Measurements from ENCODE around the gene TBC1D10A. TPM values are rescaled to one million over a fixed set of nuclear protein-coding genes. Genes with fewer than 3 reads are reported as not detected.

Gene TBC1D10A
- total RNA-seq = 10 to 100 TPM; 45.5 to 47.6 TPM

GRCh38 chr22:30326706-30327362 is at the start of gene TBC1D10A:
Gene TBC1D10A, minus strand, starts transcription at chr22:30326941. Its CDS starts 60 bp downstream, at chr22:30326881.
- ChIA-PET CTCF (interaction anchor here (0.7 to 1.3 kb wide), 7 partner anchors 10 to 64 kb away, joined by 3 to 9 read pairs (median 4); partner anchors contain the start of gene CASTOR1), POLR2A (interaction anchor here (0.6 to 1.2 kb wide), 3 partner anchors 21 to 59 kb away, joined by 3 read pairs; no protein-coding TSS in a partner anchor)
- Mint-ChIP-seq H3K27me3 (no peaks in the 10 kb centered on the region), H3K4me3 (peak within 1 kb of the TSS; percentile 90), H3K36me3 (ENCODE audit: low read depth) (peaks cover 49% of the 10 kb centered on the region), H3K27ac (peak within 1 kb of the TSS; percentile 90), H3K4me1 (peaks cover 45% of the 10 kb centered on the region), H3K9me3 (peaks cover 9% of the 10 kb centered on the region)
- peak; percentile 95 for DNase-seq

GRCh38 chr22:30375312-30375849 is 48.6 kb upstream of the TBC1D10A start:
- no peaks in the 10 kb centered on the region for H3K27me3 Mint-ChIP-seq
- no peaks in the 10 kb centered on the region for H3K9me3 Mint-ChIP-seq
- H3K4me3 Mint-ChIP-seq = no peak overlapping the region
- CTCF ChIA-PET = interaction anchor here (1.0 to 2.5 kb wide), 3 partner anchors 9 to 87 kb away, joined by 3 to 8 read pairs (median 4); no protein-coding TSS in a partner anchor
- no peak for DNase-seq
- H3K36me3 Mint-ChIP-seq (ENCODE audit: low read depth) = no peaks in the 10 kb centered on the region
- H3K4me1 Mint-ChIP-seq = no peaks in the 10 kb centered on the region
- no peak overlapping the region for H3K27ac Mint-ChIP-seq
- POLR2A ChIA-PET = no interaction called here

GRCh38 chr22:30373331-30374325 is 46.9 kb upstream of the TBC1D10A start:
- no peak overlapping the region for H3K27ac Mint-ChIP-seq
- no peak for DNase-seq
- H3K4me1 Mint-ChIP-seq = no peaks in the 10 kb centered on the region
- no peaks in the 10 kb centered on the region for H3K27me3 Mint-ChIP-seq
- ChIA-PET CTCF (interaction anchor here (1.2 to 2.5 kb wide), 3 partner anchors 14 to 86 kb away, joined by 3 to 8 read pairs (median 3); partner anchors contain the start of gene RNF215), POLR2A (no interaction called here)
- no peaks in the 10 kb centered on the region for H3K9me3 Mint-ChIP-seq
- H3K4me3 Mint-ChIP-seq = no peak overlapping the region
- H3K36me3 Mint-ChIP-seq (ENCODE audit: low read depth) = no peaks in the 10 kb centered on the region

GRCh38 chr22:30372915-30373314 is 46.2 kb upstream of the TBC1D10A start:
- CTCF ChIA-PET = interaction anchor here (0.6 to 2.5 kb wide), 2 partner anchors 60 to 85 kb away, joined by 3 to 8 read pairs; no protein-coding TSS in a partner anchor
- no peak overlapping the region for H3K4me3 Mint-ChIP-seq
- H3K36me3 Mint-ChIP-seq (ENCODE audit: low read depth) = no peaks in the 10 kb centered on the region
- H3K27ac Mint-ChIP-seq = no peak overlapping the region
- no peak for DNase-seq
- POLR2A ChIA-PET = no interaction called here
- H3K9me3 Mint-ChIP-seq = no peaks in the 10 kb centered on the region
- H3K27me3 Mint-ChIP-seq = no peaks in the 10 kb centered on the region
- no peaks in the 10 kb centered on the region for H3K4me1 Mint-ChIP-seq

GRCh38 chr22:30371981-30372380 is 45.2 kb upstream of the TBC1D10A start:
- no peak overlapping the region for H3K4me3 Mint-ChIP-seq
- H3K9me3 Mint-ChIP-seq = no peaks in the 10 kb centered on the region
- ChIA-PET POLR2A (no interaction called here), CTCF (no interaction called here)
- H3K27ac Mint-ChIP-seq = no peak overlapping the region
- H3K4me1 Mint-ChIP-seq = no peaks in the 10 kb centered on the region
- no peak for DNase-seq
- no peaks in the 10 kb centered on the region for H3K27me3 Mint-ChIP-seq
- H3K36me3 Mint-ChIP-seq (ENCODE audit: low read depth) = no peaks in the 10 kb centered on the region

- Mint-ChIP-seq H3K27me3 (no peaks in the 10 kb centered on the region), H3K36me3 (ENCODE audit: low read depth) (no peaks in the 10 kb centered on the region), H3K4me3 (no peak overlapping the region), H3K4me1 (no peaks in the 10 kb centered on the region), H3K27ac (no peak overlapping the region), H3K9me3 (no peaks in the 10 kb centered on the region)
- ChIA-PET POLR2A (no interaction called here), CTCF (no interaction called here)
- DNase-seq = no peak
Measured at GRCh38 chr22:30371321-30371720, 44.6 kb upstream of the TBC1D10A start.

GRCh38 chr22:30370641-30371230 is 44.0 kb upstream of the TBC1D10A start:
- Mint-ChIP-seq H3K9me3 (no peaks in the 10 kb centered on the region), H3K4me1 (no peaks in the 10 kb centered on the region), H3K27me3 (no peaks in the 10 kb centered on the region), H3K27ac (peak overlapping the region; percentile 41), H3K4me3 (no peak overlapping the region), H3K36me3 (ENCODE audit: low read depth) (no peaks in the 10 kb centered on the region)
- DNase-seq = no peak
- POLR2A ChIA-PET = no interaction called here
- CTCF ChIA-PET = no interaction called here

GRCh38 chr22:30368420-30368819 is 41.7 kb upstream of the TBC1D10A start:
- Mint-ChIP-seq H3K9me3 (no peaks in the 10 kb centered on the region), H3K27me3 (no peaks in the 10 kb centered on the region), H3K4me1 (no peaks in the 10 kb centered on the region), H3K36me3 (ENCODE audit: low read depth) (no peaks in the 10 kb centered on the region), H3K27ac (no peak overlapping the region), H3K4me3 (no peak overlapping the region)
- no peak for DNase-seq
- ChIA-PET CTCF (interaction anchor here (1.1 to 2.5 kb wide), 3 partner anchors 13 to 105 kb away, joined by 4 to 11 read pairs (median 6); no protein-coding TSS in a partner anchor), POLR2A (no interaction called here)

- Mint-ChIP-seq H3K27ac (no peak overlapping the region), H3K9me3 (no peaks in the 10 kb centered on the region), H3K4me1 (peaks cover 5% of the 10 kb centered on the region), H3K36me3 (ENCODE audit: low read depth) (no peaks in the 10 kb centered on the region), H3K4me3 (no peak overlapping the region), H3K27me3 (no peaks in the 10 kb centered on the region)
- ChIA-PET POLR2A (no interaction called here), CTCF (interaction anchor here (0.6 to 2.2 kb wide), 5 partner anchors 9 to 78 kb away, joined by 3 to 8 read pairs (median 4); partner anchors contain the start of genes CCDC157 and SF3A1)
- DNase-seq = no peak
Measured at GRCh38 chr22:30365891-30366290, 39.1 kb upstream of the TBC1D10A start.

GRCh38 chr22:30362651-30363281 is 36.0 kb upstream of the TBC1D10A start:
- ChIA-PET CTCF (interaction anchor here (1.8 kb wide), 1 partner anchor 25 kb away, joined by 6 read pairs; the partner anchor contains the start of gene RNF215), POLR2A (no interaction called here)
- no peak for DNase-seq
- Mint-ChIP-seq H3K9me3 (no peaks in the 10 kb centered on the region), H3K4me1 (peaks cover 9% of the 10 kb centered on the region), H3K27ac (peak overlapping the region; percentile 6), H3K27me3 (no peaks in the 10 kb centered on the region), H3K36me3 (ENCODE audit: low read depth) (no peaks in the 10 kb centered on the region), H3K4me3 (no peak overlapping the region)

- Mint-ChIP-seq H3K36me3 (ENCODE audit: low read depth) (no peaks in the 10 kb centered on the region), H3K9me3 (no peaks in the 10 kb centered on the region), H3K4me1 (peaks cover 13% of the 10 kb centered on the region), H3K4me3 (no peak overlapping the region), H3K27ac (peak overlapping the region; percentile 6), H3K27me3 (no peaks in the 10 kb centered on the region)
- POLR2A ChIA-PET = no interaction called here
- CTCF ChIA-PET = no interaction called here
- no peak for DNase-seq
Measured at GRCh38 chr22:30361916-30362650, 35.3 kb upstream of the TBC1D10A start.
